ENCODE data around the gene VIL1.
A peak's percentile ranks its signal among the peaks of the same experiment; 100 is the strongest.

VIL1 gene

GRCh38 chr2:218398437-218399390 lies 20.2 kb upstream of the VIL1 start:
- peak; percentile 88 to 91 for DNase-seq
- TF ChIP-seq GATA1 (IDR thresholded peaks at IDR 0.05; ENCODE audit: low read depth, low read length) (no peak), POLR2A (IDR thresholded peaks at IDR 0.05; ENCODE audit: low read length) (no peak)

GRCh38 chr2:218399391-218400166 lies 19.3 kb upstream of the VIL1 start, which contains the start of gene CTDSP1:
TSS of gene CTDSP1 (plus strand) at chr2:218399868. CDS start at chr2:218400091, 223 bp downstream.
- TF ChIP-seq POLR2A (IDR thresholded peaks at IDR 0.05; ENCODE audit: low read length) (peak; percentile 71), GATA1 (IDR thresholded peaks at IDR 0.05; ENCODE audit: low read depth, low read length) (no peak)
- peak; percentile 95 to 96 for DNase-seq

GRCh38 chr2:218400167-218400929 lies 18.6 kb upstream of the VIL1 start:
- DNase-seq = peak; percentile 62 to 74
- TF ChIP-seq GATA1 (IDR thresholded peaks at IDR 0.05; ENCODE audit: low read depth, low read length) (no peak), POLR2A (IDR thresholded peaks at IDR 0.05; ENCODE audit: low read length) (peak; percentile 24)

DNA sequence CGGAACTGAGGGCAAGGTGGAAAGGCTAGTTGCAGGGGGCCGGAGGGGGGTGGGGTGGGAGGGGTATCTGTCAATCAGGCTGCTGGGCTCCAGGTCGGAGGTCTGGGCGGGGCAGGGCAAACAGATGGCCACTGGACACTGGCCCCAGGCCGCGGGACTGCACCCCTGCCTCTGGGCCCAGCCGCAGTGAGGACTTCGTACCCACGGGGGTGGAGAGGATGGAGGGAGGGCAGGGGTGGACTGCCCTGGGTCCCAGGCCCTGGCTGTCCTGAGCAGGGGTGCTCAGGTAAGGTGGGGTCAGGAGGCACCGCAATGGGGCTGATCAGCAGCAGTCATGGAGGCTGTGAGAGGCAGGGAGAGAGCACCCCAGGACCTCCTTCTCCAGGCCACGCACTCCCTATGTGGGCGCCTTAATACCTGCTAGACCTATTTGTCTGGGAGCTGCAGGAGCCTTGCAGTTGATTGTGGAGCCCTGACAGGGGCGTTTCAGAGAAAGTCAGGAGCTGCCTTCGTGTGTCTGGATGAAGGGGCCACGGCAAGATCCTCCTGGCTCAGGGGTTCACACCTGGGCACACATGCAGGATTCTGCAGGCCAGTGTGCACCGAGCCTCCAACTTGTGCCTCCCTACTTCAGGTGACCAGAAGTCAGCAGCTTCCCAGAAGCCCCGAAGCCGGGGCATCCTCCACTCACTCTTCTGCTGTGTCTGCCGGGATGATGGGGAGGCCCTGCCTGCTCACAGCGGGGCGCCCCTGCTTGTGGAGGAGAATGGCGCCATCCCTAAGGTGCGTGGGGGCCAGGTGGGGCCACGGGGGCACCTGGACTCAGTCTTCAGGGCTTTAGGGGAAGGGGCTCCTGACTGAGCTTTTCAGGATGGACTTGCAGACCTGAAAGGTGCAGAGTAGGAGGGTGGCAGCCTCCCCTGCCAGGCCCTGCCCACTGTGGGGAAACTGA lies 17.7 kb upstream of the VIL1 start:
- peak; percentile 43 to 57 for DNase-seq
- TF ChIP-seq POLR2A (IDR thresholded peaks at IDR 0.05; ENCODE audit: low read length) = peak; percentile 17
- no peak for TF ChIP-seq GATA1 (IDR thresholded peaks at IDR 0.05; ENCODE audit: low read depth, low read length)

GRCh38 chr2:218401890-218402289 lies 17.0 kb upstream of the VIL1 start:
- DNase-seq = no peak
- TF ChIP-seq POLR2A (IDR thresholded peaks at IDR 0.05; ENCODE audit: low read length) (no peak), GATA1 (IDR thresholded peaks at IDR 0.05; ENCODE audit: low read depth, low read length) (no peak)

GRCh38 chr2:218402491-218402901 lies 16.4 kb upstream of the VIL1 start:
- DNase-seq = no peak
- no peak for TF ChIP-seq POLR2A (IDR thresholded peaks at IDR 0.05; ENCODE audit: low read length)
- TF ChIP-seq GATA1 (IDR thresholded peaks at IDR 0.05; ENCODE audit: low read depth, low read length) = no peak

- DNase-seq = no peak
- TF ChIP-seq GATA1 (IDR thresholded peaks at IDR 0.05; ENCODE audit: low read depth, low read length) (no peak), POLR2A (IDR thresholded peaks at IDR 0.05; ENCODE audit: low read length) (no peak)
Observed at GRCh38 chr2:218402911-218403411, 16.0 kb upstream of the VIL1 start.

GRCh38 chr2:218403810-218404209 lies 15.1 kb upstream of the VIL1 start:
- DNase-seq = no peak
- TF ChIP-seq GATA1 (IDR thresholded peaks at IDR 0.05; ENCODE audit: low read depth, low read length) = no peak
- TF ChIP-seq POLR2A (IDR thresholded peaks at IDR 0.05; ENCODE audit: low read length) = no peak

- TF ChIP-seq POLR2A (IDR thresholded peaks at IDR 0.05; ENCODE audit: low read length) (no peak), GATA1 (IDR thresholded peaks at IDR 0.05; ENCODE audit: low read depth, low read length) (no peak)
- DNase-seq = no peak
Observed at GRCh38 chr2:218404351-218405085, 14.4 kb upstream of the VIL1 start.

DNA sequence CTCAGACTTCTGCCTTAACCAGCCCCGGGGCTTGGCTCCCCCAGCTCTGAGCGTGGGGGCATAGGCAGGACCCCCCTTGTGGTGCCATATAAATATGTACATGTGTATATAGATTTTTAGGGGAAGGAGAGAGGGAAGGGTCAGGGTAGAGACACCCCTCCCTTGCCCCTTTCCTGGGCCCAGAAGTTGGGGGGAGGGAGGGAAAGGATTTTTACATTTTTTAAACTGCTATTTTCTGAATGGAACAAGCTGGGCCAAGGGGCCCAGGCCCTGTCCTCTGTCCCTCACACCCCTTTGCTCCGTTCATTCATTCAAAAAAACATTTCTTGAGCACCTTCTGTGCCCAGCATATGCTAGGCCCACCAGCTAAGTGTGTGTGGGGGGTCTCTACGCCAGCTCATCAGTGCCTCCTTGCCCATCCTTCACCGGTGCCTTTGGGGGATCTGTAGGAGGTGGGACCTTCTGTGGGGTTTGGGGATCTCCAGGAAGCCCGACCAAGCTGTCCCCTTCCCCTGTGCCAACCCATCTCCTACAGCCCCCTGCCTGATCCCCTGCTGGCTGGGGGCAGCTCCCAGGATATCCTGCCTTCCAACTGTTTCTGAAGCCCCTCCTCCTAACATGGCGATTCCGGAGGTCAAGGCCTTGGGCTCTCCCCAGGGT lies 13.7 kb upstream of the VIL1 start:
- TF ChIP-seq GATA1 (IDR thresholded peaks at IDR 0.05; ENCODE audit: low read depth, low read length) (no peak), POLR2A (IDR thresholded peaks at IDR 0.05; ENCODE audit: low read length) (no peak)
- no peak for DNase-seq

DNA sequence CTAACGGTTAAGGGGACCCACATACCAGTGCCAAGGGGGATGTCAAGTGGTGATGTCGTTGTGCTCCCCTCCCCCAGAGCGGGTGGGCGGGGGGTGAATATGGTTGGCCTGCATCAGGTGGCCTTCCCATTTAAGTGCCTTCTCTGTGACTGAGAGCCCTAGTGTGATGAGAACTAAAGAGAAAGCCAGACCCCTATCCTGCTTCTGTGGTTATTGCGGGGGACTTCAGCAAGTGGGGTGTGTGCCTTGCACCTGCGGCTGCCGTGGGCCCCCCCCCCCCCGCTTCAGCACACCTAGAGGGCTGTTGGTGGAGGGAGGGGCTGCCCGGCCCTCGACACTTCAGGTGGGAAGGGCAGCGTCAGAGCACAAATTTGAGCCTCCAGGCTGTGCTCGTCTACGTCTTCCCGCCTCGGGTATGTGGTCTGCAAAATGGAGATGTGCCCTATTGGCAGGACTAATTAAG lies 13.1 kb upstream of the VIL1 start:
- DNase-seq = peak in 1 of 2 experiments; percentile 60
- TF ChIP-seq POLR2A (IDR thresholded peaks at IDR 0.05; ENCODE audit: low read length) = no peak
- no peak for TF ChIP-seq GATA1 (IDR thresholded peaks at IDR 0.05; ENCODE audit: low read depth, low read length)
